Psoas muscle (tissue), 8 donors: Measurements from ENCODE around the gene PQBP1. TPM values are rescaled to one million over a fixed set of nuclear protein-coding genes. Genes with fewer than 3 reads are reported as not detected.

Experiments used
- ATAC-seq, 4 donors: fragments of 200-7000 bp; cut with Tn5 transposase; one replicate each; pipeline ENCODE4 v1.9.1; 2020; ENCODE audit warnings: moderate library complexity in 3 of 4, mild to moderate bottlenecking in 2 of 4
- DNase-seq, 2 donors: peaks; one replicate each; pipeline ENCODE4 v3.0.0-alpha.2; 2020
- H3K27ac ChIP-seq: fragments of 200-600 bp; one replicate; pipeline ENCODE4 v1.8.0; 2022
- H3K27me3 ChIP-seq, 3 donors: fragments of 200-600 bp in 1 of 3; one replicate each; pipeline versions ENCODE4 v1.6.1 to v1.8.0; 2013 to 2022; ENCODE audit warnings: low read length in 2 of 3, mild to moderate bottlenecking in 2 of 3, moderate library complexity in 1 of 3; ENCODE audit not compliant: insufficient read depth in 3 of 3
- H3K36me3 ChIP-seq, 2 donors: fragments of 200-600 bp in 1 of 2; one replicate each; pipeline versions ENCODE4 v1.6.1 to v1.8.0; 2013 to 2022; ENCODE audit warnings: low read depth in 1 of 2, mild to moderate bottlenecking in 1 of 2, moderate library complexity in 1 of 2; ENCODE audit not compliant: insufficient read depth in 1 of 2
- H3K4me1 ChIP-seq: fragments of 200-600 bp; one replicate; pipeline ENCODE4 v1.8.0; 2022
- H3K4me3 ChIP-seq: fragments of 200-600 bp; one replicate; pipeline ENCODE4 v1.8.0; 2022; ENCODE audit warnings: mild to moderate bottlenecking
- H3K9me3 ChIP-seq: fragments of 200-600 bp; one replicate; pipeline ENCODE4 v1.8.0; 2022
- WGBS, 3 donors: extraction: QIAGEN DNeasy Blood & Tissue Kit; methylation state at CpG; one replicate each; pipeline versions ENCODE4 v1.1.6 to v1.1.7; 2013; 5-methylcytosine and 5-hydroxymethylcytosine counted together
- intact Hi-C, 2 donors: fragments of 100-400 bp; cut with DNase I; formaldehyde crosslinking; loops; one replicate each; pipeline versions ENCODE4 v1.11.0 to v1.14.2; 2022
- polyA plus RNA-seq, 3 donors: library from polyadenylated mRNA; stranded (reverse); fragments of 200-250 nt; gene quantifications; one replicate each; pipeline ENCODE4 v1.2.3, GENCODE V29; 2013
- total RNA-seq, 4 donors: library from RNA; stranded (reverse); fragmentation: NEBNext Ultra II Directional in 2 of 4; extraction: Animal tissue kit (Norgen Biotek cat#: 25700) in 2 of 4; gene quantifications; one replicate each; pipeline versions ENCODE4 v1.2.1 to v1.2.4, GENCODE V29; 2021 to 2023
- TF ChIP-seq, protein P1 (sequence below): fragments of 200-600 bp; IDR thresholded peaks from one replicate; pipeline ENCODE4 v1.8.0; 2022; ENCODE audit warnings: antibody characterized with exemption
- donor health status: healthy with polysubstance abuse.
- donor health status: DM: no; HTN: no; CAD: no; lungs with moderate emphysema.
- donor health status: Bipolar disorder and iron deficiency.
- donor health status: healthy.
- donor health status: DM: yes; HTN: yes; CAD: no.
- donor health status: DM: no; HTN: no; CAD: no.
- donor health status: DM: no; HTN: no; CAD: no.
- donor health status: DM: yes; HTN: yes; CAD: no.

PQBP1 gene
- total and polyA plus RNA-seq, 7 donors = 51.8 to 98.8 (median 65.7) TPM

DNA sequence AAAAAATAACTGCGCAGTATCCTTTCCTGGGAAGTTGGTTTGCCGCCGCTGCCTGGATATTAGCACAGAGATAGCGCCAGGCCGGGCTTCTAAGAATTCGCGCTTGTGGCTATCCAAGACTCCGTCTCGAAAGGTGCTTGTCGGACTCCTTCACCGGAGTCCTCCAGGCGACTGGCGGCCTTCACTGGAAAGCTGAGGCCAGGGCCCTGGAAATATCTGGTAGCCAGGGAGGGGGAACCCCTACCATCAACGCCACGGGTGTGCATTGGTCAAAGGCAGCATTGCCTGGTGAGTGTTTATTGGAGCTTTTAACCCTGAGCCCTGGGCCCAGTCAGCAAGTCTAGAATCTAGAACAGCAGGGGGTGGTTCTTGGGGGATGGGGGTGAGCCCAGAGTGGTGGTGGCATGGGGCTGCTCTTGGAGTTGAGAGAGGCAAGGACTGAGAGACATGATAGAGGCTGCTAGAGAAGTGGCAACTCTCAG lies 21.7 kb downstream of the PQBP1 start:
- TF ChIP-seq, protein P1, sequence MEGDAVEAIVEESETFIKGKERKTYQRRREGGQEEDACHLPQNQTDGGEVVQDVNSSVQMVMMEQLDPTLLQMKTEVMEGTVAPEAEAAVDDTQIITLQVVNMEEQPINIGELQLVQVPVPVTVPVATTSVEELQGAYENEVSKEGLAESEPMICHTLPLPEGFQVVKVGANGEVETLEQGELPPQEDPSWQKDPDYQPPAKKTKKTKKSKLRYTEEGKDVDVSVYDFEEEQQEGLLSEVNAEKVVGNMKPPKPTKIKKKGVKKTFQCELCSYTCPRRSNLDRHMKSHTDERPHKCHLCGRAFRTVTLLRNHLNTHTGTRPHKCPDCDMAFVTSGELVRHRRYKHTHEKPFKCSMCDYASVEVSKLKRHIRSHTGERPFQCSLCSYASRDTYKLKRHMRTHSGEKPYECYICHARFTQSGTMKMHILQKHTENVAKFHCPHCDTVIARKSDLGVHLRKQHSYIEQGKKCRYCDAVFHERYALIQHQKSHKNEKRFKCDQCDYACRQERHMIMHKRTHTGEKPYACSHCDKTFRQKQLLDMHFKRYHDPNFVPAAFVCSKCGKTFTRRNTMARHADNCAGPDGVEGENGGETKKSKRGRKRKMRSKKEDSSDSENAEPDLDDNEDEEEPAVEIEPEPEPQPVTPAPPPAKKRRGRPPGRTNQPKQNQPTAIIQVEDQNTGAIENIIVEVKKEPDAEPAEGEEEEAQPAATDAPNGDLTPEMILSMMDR = no peak
- H3K27ac ChIP-seq = peak overlapping the region; percentile 70

DNA sequence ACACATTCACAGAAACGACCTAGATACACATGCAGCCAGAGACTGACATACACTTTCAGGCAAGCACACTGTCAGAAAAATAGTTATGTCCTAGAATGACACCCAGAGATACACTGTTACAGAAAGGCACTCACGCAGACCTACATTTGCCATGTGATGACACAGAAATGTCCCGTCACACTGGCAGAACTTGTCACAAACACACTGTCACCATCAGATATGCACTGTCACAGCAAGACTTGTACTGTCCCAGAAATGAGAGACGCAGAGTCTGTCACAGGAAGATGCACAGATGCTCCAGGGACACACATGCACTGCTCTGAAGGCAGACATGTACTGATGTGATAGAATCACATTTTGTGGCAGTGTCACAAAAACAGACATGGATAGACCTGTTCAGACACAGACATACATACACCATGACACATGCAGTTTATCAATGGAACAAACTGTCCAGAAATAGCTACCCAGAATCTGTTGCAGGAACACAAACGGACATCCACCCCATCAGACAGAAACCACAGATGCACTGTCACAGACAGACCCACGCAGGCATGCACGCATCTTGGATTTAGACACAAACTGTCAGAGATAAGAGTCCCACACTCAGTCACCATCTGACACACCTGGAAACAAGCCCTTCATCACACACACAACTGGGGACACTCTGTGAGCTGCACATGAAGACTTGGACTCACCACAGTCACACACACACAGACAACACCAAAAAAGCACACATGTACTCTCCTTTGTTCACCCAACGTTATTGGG lies 22.4 kb downstream of the PQBP1 start:
- Histone ChIP-seq H3K27me3 (no peaks in the 10 kb centered on the region), H3K27ac (no peak overlapping the region), H3K36me3 (peaks cover 0 to 30% of the 10 kb centered on the region in 2 donors), H3K4me1 (no peaks in the 10 kb centered on the region), H3K9me3 (no peaks in the 10 kb centered on the region), H3K4me3 (no peak overlapping the region)
- WGBS, 3 donors = 41 to 67% (median 47%) methylated on average over 8 of the region's 8 CpGs
- intact Hi-C loops = loop anchor here in 1 of 2 donors (5.0 to 10.0 kb wide), 2 partner anchors 37 to 275 kb away; partner anchors contain the start of gene OTUD5
- ATAC-seq (no peak), DNase-seq (no peak)
- TF ChIP-seq, protein P1 = no peak

More for the DNA sequence above, 21.7 kb downstream of the PQBP1 start:
- H3K9me3 ChIP-seq = no peaks in the 10 kb centered on the region
- H3K4me3 ChIP-seq = peak overlapping the region; percentile 62
- ATAC-seq (peak in 3 of 4 donors; percentile 4 to 25 (median 9)), DNase-seq (no peak)
- intact Hi-C loops = loop anchor here in 1 of 2 donors (10.0 kb wide), 1 partner anchor 275 kb away; no protein-coding TSS in a partner anchor
- H3K4me1 ChIP-seq = no peaks in the 10 kb centered on the region
- no peaks in the 10 kb centered on the region for H3K27me3 ChIP-seq
- WGBS, 3 donors = 2 to 32% (median 3%) methylated on average over 11 to 15 of the region's 15 CpGs
- H3K36me3 ChIP-seq = peaks cover 0 to 25% of the 10 kb centered on the region in 2 donors

DNA sequence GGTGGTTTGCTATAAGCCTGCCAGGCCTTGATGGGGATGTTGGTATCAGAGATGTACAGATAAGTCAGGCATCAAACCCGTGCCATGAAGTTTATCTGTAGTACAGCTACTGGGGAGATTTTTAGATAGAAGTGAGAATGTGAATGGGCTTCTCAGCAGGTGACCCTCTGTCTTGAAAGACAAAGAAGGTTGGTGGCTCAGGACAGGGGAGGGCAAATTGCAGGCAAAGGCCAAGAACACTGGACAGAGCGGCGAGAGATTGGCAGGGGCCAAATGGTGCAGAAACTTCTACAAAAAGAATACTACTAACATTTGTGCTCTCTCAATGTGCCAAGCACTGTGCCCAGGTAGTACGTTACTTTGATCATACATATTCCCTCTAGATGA lies 23.0 kb downstream of the PQBP1 start:
- no peak overlapping the region for H3K27ac ChIP-seq
- H3K4me1 ChIP-seq = no peaks in the 10 kb centered on the region
- TF ChIP-seq, protein P1 = no peak
- H3K4me3 ChIP-seq = no peak overlapping the region
- H3K36me3 ChIP-seq = peaks cover 1 to 36% of the 10 kb centered on the region in 2 donors
- DNase-seq = no peak
- no peaks in the 10 kb centered on the region for H3K9me3 ChIP-seq
- WGBS, 3 donors = 74 to 88% (median 87%) methylated on average over 4 of the region's 4 CpGs
- no peak for ATAC-seq
- intact Hi-C loops = loop anchor here in 1 of 2 donors (5.0 kb wide), 1 partner anchor 37 kb away; the partner anchor contains the start of gene OTUD5
- H3K27me3 ChIP-seq = no peaks in the 10 kb centered on the region

DNA sequence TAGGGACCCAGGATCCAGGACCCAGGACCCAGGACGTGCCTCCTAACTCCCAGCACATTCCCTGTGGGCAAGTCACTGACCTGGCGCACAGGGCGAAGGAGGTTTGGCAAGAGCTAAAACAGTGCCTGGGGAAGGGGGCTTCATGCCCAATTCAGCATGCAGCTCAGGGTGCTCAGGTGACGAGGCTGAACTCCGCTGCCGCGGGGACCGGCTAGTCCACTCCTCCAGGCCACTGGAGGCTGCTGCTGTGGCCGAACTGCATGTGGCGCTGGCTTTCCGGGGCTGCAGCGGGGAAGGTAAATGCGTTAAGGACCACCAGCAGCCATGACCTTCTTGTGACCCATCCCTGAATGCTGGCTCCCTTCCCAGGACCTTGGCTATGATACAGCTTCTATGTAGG lies 26.0 kb downstream of the PQBP1 start:
- Histone ChIP-seq H3K36me3 (peaks cover 2 to 47% of the 10 kb centered on the region in 2 donors), H3K4me3 (no peak overlapping the region), H3K27ac (no peak overlapping the region), H3K9me3 (no peaks in the 10 kb centered on the region), H3K27me3 (no peaks in the 10 kb centered on the region), H3K4me1 (no peaks in the 10 kb centered on the region)
- ATAC-seq (no peak), DNase-seq (no peak)
- intact Hi-C loops = loop anchor here in 1 of 2 donors (5.0 kb wide), 1 partner anchor 34 kb away; the partner anchor contains the start of gene OTUD5
- TF ChIP-seq, protein P1 = no peak
- 86 to 88% (median 86%) methylated on average over 9 to 13 of the region's 13 CpGs for WGBS, 3 donors
